ENCODE data around the gene WASHC3.
A peak's percentile ranks its signal among the peaks of the same experiment; 100 is the strongest.

The WASHC3 gene

DNA sequence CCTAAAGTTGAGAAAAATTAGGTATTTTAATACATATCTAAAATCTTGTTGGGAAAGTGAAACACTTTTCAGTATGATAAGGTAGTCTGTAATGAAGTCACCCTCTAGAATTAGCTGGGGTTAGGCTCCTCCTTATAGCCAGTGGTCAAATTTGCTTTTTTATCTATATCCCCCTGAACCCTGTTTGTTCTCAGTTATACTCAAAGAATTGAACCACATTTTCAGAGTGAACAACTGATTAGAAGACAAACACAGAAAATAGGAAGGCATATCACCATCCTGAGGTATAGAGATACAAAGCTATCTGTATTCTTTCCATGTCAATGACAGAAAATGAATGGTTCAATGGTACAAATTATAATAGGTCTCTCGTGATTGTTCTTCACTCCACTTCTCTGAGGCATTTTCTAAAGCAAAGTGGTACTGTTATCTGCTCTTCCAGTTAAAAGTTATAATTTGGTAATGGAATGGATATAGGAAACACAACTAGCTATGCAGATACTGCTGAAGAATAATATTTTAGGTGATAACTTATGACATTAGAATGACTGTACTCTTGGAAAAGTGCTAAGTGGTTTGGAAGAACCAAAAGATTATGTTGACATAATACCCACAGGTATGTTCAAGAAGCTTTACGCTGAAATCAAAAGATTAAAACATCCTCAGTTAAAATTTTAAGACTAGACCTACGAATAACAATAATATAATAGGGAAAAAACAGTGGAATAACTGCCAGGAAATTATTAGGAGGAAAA is 27.6 kb downstream of the WASHC3 start:
- TF ChIP-seq, protein P1, sequence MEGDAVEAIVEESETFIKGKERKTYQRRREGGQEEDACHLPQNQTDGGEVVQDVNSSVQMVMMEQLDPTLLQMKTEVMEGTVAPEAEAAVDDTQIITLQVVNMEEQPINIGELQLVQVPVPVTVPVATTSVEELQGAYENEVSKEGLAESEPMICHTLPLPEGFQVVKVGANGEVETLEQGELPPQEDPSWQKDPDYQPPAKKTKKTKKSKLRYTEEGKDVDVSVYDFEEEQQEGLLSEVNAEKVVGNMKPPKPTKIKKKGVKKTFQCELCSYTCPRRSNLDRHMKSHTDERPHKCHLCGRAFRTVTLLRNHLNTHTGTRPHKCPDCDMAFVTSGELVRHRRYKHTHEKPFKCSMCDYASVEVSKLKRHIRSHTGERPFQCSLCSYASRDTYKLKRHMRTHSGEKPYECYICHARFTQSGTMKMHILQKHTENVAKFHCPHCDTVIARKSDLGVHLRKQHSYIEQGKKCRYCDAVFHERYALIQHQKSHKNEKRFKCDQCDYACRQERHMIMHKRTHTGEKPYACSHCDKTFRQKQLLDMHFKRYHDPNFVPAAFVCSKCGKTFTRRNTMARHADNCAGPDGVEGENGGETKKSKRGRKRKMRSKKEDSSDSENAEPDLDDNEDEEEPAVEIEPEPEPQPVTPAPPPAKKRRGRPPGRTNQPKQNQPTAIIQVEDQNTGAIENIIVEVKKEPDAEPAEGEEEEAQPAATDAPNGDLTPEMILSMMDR (IDR thresholded peaks at IDR 0.05; ENCODE audit: low read depth, low read length) = no peak
- no peak for DNase-seq (ENCODE audit: extremely low read depth, low read depth)

DNA sequence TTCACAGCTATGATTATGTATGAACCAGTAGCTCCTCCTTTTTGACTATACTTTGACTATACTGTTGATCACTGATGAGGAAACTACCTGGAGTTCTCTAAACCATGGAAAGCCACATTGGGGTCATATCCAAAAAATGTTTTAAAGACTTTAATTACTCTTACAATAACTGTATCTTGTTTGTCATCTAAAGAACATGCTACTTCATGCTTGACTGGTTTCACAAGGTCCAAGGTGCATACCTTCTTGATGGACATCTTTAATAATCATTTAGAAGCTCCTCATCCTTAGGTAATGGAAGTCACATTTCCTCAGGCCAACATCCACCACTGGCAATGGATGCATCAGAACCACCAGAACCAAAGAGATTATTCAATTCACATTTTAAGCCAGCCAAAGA is 29.9 kb downstream of the WASHC3 start:
- DNase-seq (ENCODE audit: extremely low read depth, low read depth) = no peak
- TF ChIP-seq, protein P1 (IDR thresholded peaks at IDR 0.05; ENCODE audit: low read depth, low read length) = no peak

DNA sequence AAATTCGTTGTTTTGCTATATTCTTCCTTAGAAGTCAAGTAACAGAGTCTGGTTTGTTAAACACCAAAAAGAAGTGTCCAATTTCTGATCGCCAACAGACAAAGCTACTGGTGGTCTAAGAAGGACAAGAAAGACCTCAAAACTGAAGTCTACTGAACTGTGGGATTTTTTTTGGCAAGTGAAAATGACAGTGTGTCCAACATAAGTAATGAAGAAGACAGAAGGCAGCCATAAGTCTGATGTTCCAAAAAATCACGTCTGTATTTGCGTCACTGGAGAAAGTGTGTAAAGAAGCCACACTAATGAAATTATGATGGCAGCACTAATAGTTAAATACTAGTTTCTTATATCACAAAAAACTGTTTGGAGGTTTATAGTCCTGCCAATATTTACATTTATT is 32.6 kb downstream of the WASHC3 start:
- DNase-seq (ENCODE audit: extremely low read depth, low read depth) = no peak
- TF ChIP-seq, protein P1 (IDR thresholded peaks at IDR 0.05; ENCODE audit: low read depth, low read length) = no peak

DNA sequence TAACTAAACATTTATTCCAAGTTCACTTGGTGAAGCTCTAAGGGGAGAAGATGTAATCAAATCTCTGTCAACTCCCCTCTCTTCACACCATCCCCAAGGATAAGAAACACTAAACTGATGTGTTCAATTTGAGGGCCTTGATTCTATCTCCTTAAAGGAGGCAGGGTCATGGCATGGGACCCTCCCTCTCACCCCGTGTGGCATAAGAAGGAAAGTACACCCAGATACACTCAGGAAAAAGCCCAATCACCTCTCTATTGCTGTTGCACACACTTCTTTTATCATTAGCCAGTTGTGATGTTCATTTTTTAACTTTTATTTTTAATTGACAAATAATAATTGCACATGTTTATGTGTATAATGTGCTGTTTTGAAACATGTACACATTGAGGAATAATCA is 35.1 kb downstream of the WASHC3 start:
- TF ChIP-seq, protein P1 (IDR thresholded peaks at IDR 0.05; ENCODE audit: low read depth, low read length) = no peak
- DNase-seq (ENCODE audit: extremely low read depth, low read depth) = no peak

DNA sequence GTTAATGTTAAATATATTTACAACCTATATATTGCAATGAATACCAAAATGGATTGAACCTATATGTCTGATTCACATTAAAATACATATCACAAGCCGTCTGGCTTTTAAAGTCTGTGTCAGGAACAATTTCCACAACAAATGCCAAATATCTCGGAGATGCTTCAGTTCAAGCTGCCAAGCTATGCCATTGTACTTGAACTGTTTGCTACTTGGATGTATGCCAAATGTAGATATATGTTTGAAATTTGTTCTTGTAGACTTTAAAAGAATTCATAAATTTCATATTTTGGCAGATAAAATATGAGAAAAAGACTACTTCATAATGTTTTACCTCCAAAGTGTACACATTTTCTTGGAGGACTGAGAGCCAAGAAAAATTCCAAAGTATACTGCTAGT is 37.0 kb downstream of the WASHC3 start:
- DNase-seq (ENCODE audit: extremely low read depth, low read depth) = no peak
- TF ChIP-seq, protein P1 (IDR thresholded peaks at IDR 0.05; ENCODE audit: low read depth, low read length) = no peak

DNA sequence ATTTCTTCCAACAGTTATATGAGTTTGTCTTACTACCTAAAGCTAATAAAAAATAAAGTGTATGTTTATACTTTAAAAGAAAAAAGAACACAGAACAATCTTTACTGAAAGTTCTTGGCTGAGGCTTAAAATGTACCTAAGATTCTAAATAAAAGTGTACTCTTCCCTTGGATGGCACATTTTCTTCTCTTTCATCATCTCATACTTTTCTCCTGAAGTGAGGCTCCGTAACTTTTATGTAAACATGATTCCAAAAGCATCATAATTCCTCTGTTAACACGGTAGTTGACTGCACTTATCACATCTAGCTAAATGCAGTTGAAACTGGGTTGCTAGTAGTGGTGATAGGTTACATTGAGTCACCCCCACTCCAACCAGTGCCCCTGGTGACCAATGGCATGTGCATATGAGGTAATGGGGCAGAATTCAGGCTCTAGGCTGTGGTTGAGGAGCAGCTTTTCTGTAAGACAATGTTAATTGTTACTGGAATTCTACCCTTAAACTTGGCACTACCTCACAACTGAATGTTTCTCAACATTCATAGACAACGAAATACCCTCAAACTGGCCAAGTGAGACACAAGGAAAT is 38.4 kb downstream of the WASHC3 start:
- DNase-seq (ENCODE audit: extremely low read depth, low read depth) = peak; percentile 5
- TF ChIP-seq, protein P1 (IDR thresholded peaks at IDR 0.05; ENCODE audit: low read depth, low read length) = no peak

DNA sequence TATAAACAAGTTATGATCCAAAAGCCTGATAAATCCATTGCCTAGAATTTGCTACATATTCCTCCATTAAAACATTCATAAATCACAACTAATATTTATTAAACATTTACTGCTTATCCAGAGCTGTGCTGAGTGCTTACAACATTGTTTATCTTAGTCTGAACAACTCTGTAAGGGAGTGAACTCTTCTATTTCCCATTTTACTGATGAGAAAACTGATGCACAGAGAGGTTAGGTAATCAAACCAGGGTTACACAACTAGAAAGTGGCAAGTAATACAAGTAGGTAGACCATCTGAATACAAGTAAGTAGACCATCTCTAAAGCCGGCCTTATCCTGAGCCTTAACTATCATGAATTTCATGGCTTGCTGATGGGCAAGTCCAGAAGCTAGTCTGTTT is 39.5 kb downstream of the WASHC3 start:
- no peak for DNase-seq (ENCODE audit: extremely low read depth, low read depth)

More for the DNA sequence above, 39.5 kb downstream of the WASHC3 start:
- TF ChIP-seq, protein P1 (IDR thresholded peaks at IDR 0.05; ENCODE audit: low read depth, low read length) = no peak
